NCI-H2196 (cell line): ENCODE measurements around the gene ATP6V0A1.
"Not testable (repeated sequence)": the region's sequence is repeated elsewhere in the genome, so short reads cannot be mapped to it uniquely, and the experiment has no call there.

Experiments
- DNase-seq: peaks from one replicate; lab custom pipeline; 2025; ENCODE audit not compliant: unreplicated experiment; lab: John Stamatoyannopoulos, UW

ATP6V0A1 gene

DNA sequence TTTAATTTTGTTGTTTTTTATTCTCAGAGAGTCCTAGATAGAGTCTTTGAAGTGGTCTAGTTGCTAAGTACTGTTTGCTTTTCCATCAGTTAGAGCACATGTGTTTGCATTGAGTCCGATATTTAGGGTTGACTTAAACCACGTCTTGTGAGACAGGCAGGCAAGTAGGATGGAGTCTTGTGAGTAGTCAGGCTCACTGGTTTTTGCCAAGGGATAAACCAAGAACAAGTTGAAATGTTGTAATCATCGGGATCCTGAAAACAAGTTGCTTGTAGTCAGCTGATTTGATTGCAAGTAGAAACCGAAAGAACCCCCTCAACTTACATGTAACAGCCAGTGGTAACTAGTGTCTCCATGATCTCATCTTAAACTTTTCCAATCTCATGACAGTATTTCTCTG, 17.2 kb downstream of the ATP6V0A1 start:
- DNase-seq: no peak

DNA sequence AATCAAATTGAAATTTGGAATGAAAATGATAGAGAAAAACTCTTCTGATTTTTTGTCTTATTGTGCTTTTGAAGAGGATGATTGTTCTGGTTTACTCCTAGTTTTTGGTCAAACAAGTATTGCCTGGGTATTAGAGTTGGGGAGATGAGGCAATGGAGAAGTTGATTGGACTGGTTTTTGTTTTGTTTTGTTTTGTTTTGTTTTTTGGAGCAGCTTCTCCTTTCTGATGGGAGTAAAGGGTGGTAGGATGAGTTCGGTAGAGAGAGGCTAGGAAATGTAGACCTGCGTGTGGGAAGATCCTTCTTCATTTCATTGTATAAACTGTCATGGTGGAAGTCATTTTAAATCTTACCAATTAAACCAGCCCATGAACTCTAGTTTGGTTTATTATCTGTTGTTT, 17.7 kb downstream of the ATP6V0A1 start:
- no peak for DNase-seq

- no peak for DNase-seq
Measured at GRCh38 chr17:42477173-42477572, 18.5 kb downstream of the ATP6V0A1 start.

DNA sequence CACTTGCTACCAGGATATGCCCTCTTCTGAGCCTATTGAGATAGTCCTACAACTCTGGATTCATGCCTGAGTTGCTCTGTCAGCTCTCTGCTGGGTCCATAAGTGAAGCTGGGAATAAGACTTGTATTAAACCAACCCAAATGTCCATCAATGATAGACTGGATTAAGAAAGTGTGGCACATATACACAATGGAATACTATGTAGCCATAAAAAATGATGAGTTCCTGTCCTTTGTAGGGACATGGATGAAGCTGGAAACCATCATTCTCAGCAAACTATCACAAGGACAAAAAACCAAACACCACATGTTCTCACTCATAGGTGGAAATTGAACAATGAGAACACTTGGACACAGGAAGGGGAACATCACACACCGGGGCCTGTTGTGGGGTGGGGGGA, 19.1 kb downstream of the ATP6V0A1 start:
- DNase-seq: not testable (repeated sequence)

DNA sequence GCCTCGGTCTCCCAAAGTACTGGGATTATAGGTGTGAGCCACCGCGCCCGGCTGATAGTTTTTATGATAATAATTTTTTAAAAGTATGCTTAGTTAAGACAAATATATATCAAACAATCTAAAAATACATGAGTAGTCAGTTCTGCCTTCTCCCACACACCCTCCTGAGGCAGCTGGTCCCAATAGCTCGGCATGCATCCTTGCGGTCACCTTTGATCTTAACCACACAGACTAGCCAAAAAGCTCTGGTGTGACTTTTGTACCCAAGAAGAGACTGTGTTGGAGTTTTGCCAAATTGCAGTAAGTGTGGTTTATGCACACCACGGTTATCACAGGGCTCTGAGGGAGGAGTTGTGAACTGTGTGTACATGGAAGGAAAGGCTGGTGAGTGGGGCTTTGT, 25.6 kb downstream of the ATP6V0A1 start:
- DNase-seq: no peak

DNA sequence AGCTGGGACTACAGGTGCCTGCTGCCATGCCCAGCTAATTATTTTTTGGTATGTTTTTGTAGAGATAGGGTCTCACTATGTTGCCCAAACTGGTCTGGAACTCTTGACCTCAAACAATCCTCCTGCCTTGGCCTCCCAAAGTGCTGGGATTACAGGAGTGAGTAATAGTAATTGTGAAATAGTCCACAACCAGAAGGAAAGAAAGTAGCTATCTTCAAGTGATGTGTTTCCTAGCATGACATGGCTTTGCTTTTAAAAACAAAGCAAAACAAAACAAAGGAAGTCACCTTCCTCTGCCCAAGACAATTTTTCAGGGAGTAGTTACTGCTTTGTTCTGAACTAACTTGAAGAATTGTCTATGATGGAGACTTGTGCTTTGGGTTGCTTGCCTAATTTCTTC, 27.0 kb downstream of the ATP6V0A1 start:
- DNase-seq: no peak

GRCh38 chr17:42488032-42488431, 29.4 kb downstream of the ATP6V0A1 start:
- DNase-seq: no peak

DNA sequence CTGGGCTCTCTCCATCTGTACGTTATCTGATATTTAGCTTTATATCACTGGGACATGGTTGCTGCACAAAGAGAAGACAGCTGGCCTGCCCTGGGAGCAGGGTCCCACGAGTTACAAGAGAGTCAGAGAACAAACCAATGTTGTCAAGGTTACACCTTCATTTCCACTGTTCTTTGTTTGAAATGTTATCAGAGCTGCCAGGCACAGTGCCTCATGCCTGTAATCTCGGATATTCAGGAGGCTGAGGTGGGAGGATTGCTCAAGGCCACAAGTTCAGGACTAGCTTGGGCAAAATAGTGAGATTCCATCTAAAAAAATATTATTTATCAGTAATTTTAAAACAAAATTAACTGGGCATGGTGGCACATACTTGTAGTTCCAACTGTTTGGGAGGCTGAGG, 34.6 kb downstream of the ATP6V0A1 start:
- DNase-seq: no peak

- no peak for DNase-seq
Measured at GRCh38 chr17:42494673-42495072, 36.0 kb downstream of the ATP6V0A1 start.

GRCh38 chr17:42498828-42499227, 40.1 kb downstream of the ATP6V0A1 start:
- no peak for DNase-seq

DNA sequence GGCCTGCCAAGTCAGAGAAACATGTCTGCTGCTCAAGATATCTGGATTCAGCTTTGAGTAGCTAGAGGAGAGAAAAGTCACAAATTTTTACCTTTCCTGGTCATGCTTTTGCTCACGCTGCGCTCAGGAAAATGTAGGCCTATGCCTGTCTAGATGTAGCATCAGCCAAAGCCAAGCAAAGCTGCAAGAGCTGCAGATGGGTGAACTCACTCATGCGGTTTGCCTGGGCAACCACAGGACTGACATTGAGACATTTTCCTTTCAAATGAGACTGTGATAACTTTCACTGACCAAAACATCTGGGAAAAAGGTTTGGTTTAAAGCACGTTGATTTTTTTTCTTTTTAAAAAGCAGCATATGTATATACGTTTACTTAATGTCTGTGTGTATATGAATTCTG, 43.4 kb downstream of the ATP6V0A1 start:
- no peak for DNase-seq

DNA sequence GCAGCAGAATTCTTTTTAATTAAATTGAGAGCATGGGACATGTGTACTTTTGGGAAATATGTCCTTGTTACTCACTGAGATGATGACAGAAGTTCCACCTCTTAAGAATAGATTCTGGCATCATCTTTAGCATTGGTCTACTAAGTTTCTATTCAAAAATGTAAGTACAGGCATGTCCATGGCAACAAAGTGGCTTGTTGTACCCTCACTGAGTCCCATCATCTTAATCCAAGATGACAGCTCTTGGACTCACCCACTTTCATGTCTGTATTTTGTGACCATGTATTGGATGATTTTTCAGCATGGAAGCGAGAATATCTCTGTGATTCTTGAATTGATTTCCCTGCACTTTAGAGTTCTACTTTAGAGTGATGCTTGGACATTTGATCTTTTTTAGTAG, 44.2 kb downstream of the ATP6V0A1 start:
- DNase-seq: no peak

DNA sequence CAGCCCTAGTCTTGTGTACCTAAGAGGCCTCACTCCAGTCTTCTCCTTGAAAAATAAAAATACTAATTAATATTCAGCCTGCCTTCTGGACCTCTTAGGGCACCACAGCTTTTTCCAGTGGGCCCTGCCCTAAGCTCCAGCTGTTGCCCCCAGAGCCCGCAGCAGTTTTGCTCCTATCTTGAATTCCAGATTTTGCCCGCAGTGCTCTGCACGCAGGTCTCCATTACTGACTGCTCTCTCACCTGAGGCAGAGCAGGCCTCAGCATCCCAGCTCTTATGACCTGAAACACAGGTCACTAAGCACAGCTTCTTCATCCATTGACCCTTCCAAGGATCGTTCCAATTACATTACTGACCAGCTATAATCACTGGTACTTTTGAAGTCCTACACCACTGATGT, 49.0 kb downstream of the ATP6V0A1 start:
- DNase-seq: no peak

GRCh38 chr17:42508426-42509165, 49.9 kb downstream of the ATP6V0A1 start:
- no peak for DNase-seq

- no peak for DNase-seq
Measured at GRCh38 chr17:42509409-42509808, 50.7 kb downstream of the ATP6V0A1 start.

- DNase-seq: no peak
Measured at GRCh38 chr17:42509841-42510240, 51.2 kb downstream of the ATP6V0A1 start.

GRCh38 chr17:42512246-42512645, 53.6 kb downstream of the ATP6V0A1 start:
- no peak for DNase-seq

- DNase-seq: no peak
Measured at GRCh38 chr17:42512733-42513251, 54.1 kb downstream of the ATP6V0A1 start.

GRCh38 chr17:42513686-42514085, 55.0 kb downstream of the ATP6V0A1 start:
- no peak for DNase-seq

DNA sequence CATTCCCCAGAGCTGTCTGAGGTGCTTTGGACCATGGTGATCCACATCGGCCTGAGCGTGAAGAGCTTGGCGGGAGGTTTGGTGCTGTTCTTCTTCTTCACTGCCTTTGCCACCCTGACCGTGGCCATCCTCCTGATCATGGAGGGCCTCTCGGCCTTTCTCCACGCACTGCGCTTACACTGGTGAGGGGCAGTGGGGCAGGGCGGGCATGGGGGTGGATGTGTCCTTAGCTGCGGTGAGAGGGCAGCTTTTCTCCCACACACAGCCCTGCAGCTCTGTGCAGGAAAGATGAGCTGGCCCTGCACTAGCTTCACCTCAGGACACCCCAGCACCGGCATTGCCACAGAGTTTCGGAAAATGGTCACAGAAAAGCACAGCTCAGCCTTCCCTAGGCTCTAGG, 55.6 kb downstream of the ATP6V0A1 start:
- no peak for DNase-seq

DNA sequence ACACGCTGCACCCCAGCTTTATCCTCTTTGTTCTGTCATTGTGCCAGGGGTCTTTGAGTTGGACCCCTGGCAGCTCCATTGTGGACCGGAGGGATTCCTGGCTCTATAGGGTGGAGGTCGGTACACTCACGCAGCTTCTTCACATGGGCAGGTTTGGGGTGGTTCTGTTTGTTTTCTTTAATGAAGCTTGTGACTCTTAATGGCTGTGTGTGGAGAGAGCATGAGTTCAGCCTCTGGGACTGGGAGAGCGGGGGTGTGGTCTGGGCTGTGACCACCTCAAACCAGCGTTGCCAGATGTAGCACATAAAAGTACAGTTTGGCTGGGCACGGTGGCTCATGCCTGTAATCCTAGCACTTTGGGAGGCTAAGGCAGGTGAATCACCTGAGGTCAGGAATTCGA, 56.2 kb downstream of the ATP6V0A1 start:
- DNase-seq: no peak

DNA sequence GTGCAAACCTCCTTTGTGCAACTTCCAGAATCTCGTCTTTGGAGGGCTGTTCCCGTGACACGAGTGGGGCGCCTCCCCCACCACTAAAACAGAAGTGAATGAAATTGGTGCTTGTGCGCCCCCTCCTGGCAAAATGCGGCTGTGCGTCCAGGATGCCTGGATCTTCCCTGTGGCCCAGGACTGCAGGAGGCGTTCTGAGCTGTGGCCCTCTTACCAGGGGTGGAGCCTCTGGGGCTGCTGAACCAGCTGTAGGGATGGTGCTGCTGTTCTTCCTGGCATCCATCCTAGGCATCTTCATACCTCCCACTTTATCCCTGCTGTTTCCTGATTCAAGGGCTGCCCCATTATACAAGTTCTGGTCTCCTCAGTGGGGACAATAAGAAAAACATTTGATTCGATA, 58.8 kb downstream of the ATP6V0A1 start:
- peak; percentile 57 for DNase-seq
